AG04450 (cell line): ENCODE results near the gene RRP1B. TPM values are rescaled to one million over a fixed set of nuclear protein-coding genes. Genes with fewer than 3 reads are reported as not detected.
"Not testable (repeated sequence)": the region's sequence is repeated elsewhere in the genome, so short reads cannot be mapped to it uniquely, and the experiment has no call there.

Experiments
- CTCF ChIA-PET: fragments of 300-600, 350-600 bp; formaldehyde crosslinking; extraction: SDS; loops from one replicate; lab custom pipeline; 2022; ENCODE audit warnings: antibody characterized with exemption, inconsistent platforms; lab: Charles Lee
- POLR2A ChIA-PET: fragments of 350-600 bp; formaldehyde crosslinking; extraction: SDS; loops from one replicate; lab custom pipeline; 2021; ENCODE audit warnings: antibody characterized with exemption, inconsistent platforms; lab: Yijun Ruan, JAX
- DNase-seq: peaks from one replicate; pipeline ENCODE4 v3.0.0-alpha.2; 2011; ENCODE audit warnings: low read depth, low spot score
- H3K27ac ChIP-seq: one replicate; pipeline ENCODE4 v1.5.1; 2012; ENCODE audit warnings: low read depth, low read length, control low read depth
- H3K27me3 ChIP-seq: one replicate; pipeline ENCODE4 v1.6.0; 2012; ENCODE audit warnings: low read length; ENCODE audit not compliant: control insufficient read depth, insufficient read depth
- H3K4me3 ChIP-seq: 2 replicates; pipeline ENCODE4 v1.5.1; 2011; ENCODE audit warnings: mild to moderate bottlenecking, low read depth, low read length, control low read depth
- H3K9me3 ChIP-seq: 2 replicates; pipeline ENCODE4 v1.5.1; 2012; ENCODE audit warnings: low read length; ENCODE audit not compliant: control insufficient read depth, insufficient read depth
- polyA plus RNA-seq: library from polyadenylated mRNA; depleted of rRNA; stranded (reverse); fragments of >200 nt; gene quantifications from 2 replicates; pipeline ENCODE4 v1.2.3, GENCODE V29; 2011
- TF ChIP-seq, protein P1 (sequence below): IDR thresholded peaks from 2 replicates; pipeline ENCODE4 v1.5.1; 2011; ENCODE audit warnings: low read depth, low read length, control low read depth, inconsistent platforms

RRP1B gene
- polyA plus RNA-seq, 1 experiment = 17.4 TPM

DNA sequence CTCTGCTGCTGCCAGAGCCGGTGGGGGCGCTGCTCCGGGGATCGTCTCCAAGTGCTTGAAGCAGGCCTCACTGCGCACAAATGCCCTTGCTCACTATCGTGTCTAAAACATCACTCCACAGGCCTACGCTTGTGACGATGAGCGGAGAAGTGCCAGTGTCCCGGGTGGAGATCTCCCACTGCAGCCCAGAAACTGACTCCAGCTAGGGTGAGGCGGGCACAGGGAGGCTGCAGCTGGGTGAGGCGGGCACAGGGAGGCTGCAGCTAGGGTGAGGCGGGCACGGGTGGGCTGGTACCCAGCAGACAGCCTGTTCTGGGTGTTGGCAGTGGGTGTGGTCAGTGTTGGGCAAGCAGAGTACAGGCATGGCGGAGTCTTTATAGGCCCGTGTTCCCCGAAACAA lies 36.9 kb downstream of the RRP1B start:
- CTCF ChIA-PET = no interaction called here
- TF ChIP-seq, protein P1, sequence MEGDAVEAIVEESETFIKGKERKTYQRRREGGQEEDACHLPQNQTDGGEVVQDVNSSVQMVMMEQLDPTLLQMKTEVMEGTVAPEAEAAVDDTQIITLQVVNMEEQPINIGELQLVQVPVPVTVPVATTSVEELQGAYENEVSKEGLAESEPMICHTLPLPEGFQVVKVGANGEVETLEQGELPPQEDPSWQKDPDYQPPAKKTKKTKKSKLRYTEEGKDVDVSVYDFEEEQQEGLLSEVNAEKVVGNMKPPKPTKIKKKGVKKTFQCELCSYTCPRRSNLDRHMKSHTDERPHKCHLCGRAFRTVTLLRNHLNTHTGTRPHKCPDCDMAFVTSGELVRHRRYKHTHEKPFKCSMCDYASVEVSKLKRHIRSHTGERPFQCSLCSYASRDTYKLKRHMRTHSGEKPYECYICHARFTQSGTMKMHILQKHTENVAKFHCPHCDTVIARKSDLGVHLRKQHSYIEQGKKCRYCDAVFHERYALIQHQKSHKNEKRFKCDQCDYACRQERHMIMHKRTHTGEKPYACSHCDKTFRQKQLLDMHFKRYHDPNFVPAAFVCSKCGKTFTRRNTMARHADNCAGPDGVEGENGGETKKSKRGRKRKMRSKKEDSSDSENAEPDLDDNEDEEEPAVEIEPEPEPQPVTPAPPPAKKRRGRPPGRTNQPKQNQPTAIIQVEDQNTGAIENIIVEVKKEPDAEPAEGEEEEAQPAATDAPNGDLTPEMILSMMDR = no peak
- POLR2A ChIA-PET = no interaction called here
- H3K27ac ChIP-seq = no peak overlapping the region
- no peak for DNase-seq
- no peak overlapping the region for H3K4me3 ChIP-seq
- H3K9me3 ChIP-seq = peaks cover 8% of the 10 kb centered on the region; the same call in 1 of the 2 replicates
- no peaks in the 10 kb centered on the region for H3K27me3 ChIP-seq

DNA sequence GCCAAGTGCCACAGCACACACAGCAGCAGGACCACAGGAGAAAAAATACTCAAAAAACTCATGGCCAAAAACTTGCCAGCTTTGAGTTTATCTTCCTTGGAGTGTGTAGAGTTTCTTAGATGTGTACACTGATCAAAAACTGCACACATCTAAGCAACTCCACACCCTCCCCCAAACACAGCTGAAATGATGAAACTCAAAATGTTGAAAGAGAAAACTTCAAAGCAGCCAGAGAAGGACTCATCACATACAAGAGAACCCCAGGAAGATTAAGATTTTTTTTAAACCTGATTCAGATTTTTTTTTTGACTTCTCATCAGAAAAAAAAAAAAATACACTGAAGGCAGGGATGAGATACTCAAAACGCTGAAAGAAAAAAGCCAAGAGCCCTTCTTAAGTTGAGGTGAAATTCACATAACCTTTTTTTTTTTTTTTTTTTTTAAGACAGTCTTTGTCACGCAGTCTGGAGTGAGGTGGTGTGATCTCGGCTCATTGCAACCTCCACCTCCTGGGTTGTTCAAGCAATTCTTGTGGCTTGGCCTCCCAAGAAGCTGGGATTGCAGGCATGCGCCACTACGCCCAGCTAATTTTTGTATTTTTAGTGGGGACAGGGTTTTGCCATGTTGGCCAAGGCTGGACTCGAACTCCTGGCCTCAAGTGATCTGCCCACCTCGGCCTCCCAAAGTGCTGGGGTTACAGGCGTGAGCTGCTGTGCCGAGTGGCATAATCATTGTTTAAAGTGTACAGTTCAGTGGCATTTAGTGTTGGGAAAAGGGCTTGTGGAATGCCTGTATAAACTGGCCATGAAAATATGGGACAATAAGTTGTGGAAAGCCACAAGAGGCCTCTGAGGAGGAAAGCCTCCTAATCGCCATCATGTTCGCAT lies 38.6 kb downstream of the RRP1B start:
- DNase-seq = no peak
- no peak overlapping the region for H3K27ac ChIP-seq
- no peak overlapping the region for H3K4me3 ChIP-seq
- TF ChIP-seq, protein P1 = no peak
- no peaks in the 10 kb centered on the region for H3K27me3 ChIP-seq
- ChIA-PET POLR2A (no interaction called here), CTCF (no interaction called here)
- H3K9me3 ChIP-seq = peaks cover 8% of the 10 kb centered on the region; the same call in 1 of the 2 replicates

DNA sequence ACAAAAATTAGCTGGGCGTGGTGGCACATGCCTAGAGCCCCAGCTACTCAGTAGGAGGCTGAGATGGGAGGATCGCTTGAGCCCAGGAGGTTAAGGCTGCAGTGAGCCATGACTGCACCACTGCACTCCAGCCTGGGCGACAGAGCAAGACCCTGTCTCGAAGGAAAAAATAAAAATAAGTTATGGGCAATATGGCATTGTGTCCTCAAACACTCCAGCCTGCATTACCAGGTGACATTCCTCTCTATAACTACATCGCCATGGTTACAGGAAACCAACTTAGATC lies 40.1 kb downstream of the RRP1B start:
- H3K4me3 ChIP-seq, H3K9me3 ChIP-seq, DNase-seq, H3K27ac ChIP-seq, CTCF ChIA-PET, H3K27me3 ChIP-seq, POLR2A ChIA-PET: not testable (repeated sequence)

DNA sequence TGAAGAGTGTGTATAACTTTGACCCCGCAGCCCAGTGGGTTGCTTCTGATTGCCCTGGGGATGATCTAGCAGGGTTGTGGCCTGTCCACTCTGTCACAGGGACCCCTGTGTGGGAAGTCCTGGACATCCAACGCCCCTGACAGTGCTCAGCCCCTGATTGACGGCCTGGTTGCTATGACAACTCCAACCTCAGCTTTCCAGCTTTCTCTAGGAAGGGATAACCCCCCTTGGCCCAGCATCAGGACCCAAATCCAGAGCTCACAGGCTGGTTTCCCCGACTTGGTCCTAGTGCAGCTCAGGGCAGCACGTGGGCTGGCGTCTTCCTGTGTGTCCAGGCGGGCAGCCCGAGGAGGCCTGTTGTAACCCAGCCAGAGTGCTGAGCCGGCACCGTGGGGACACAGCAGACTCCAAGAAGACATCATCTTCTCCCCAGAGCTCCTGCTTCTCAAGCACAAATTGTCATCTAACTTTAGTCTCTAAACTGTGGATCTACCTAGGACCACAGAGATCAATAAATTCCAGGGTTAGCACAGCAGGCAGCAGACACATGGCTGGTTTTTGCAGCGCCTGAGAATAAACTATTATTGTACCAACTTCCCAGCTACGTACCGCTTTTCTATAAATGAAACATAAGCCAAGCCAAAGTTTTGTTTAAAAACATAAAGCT lies 40.7 kb downstream of the RRP1B start:
- DNase-seq = no peak
- H3K9me3 ChIP-seq = peaks cover 8% of the 10 kb centered on the region; the same call in 1 of the 2 replicates
- TF ChIP-seq, protein P1 = no peak
- ChIA-PET POLR2A (interaction anchor here (0.6 kb wide), 1 partner anchor 114 kb away, joined by 3 read pairs; no protein-coding TSS in a partner anchor), CTCF (no interaction called here)
- H3K4me3 ChIP-seq = no peak overlapping the region
- no peak overlapping the region for H3K27ac ChIP-seq
- H3K27me3 ChIP-seq = no peaks in the 10 kb centered on the region

DNA sequence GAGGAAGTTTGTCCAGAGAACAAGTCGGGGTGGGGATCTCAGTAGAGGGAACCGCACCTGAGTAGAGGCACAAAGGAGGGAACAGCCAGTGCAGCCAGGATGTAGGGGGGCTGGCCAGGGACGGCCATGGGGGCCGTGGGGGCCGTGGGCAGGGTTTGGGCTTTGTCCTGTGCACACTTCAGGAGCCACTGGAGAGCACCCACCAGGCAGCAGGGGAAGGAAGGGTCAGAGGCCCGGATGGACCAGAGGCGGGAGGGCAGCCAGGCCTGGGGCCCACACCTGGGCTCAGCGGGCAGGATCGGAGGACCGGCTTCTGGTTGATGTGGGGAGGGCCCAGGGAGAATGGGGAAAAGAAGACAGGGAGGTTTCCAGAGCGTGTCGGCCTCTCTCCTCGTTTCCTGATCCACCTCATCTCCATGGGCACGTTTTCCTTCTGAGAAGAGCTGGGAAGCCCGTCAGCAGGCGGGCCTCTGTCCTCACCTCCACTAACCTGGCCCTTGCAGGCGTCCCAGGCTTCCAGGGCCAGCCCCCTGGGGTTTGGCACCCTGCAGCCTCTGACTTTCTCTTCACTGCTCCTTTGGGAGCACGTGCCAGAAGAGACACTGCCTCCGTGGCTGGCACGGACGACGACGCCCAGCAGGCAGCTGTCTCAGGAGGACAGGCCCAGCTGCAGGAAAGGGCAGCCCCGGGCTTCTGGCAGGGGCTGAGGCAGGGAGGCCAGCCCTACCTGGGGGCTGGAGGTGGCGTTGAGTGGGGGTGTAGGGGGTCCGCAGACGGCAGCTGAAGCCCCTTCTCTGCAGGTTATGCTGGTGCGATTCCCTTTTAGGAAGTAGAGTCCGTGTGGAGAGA lies 42.8 kb downstream of the RRP1B start:
- no peak overlapping the region for H3K27ac ChIP-seq
- no peak overlapping the region for H3K4me3 ChIP-seq
- CTCF ChIA-PET = no interaction called here
- POLR2A ChIA-PET = no interaction called here
- TF ChIP-seq, protein P1 = no peak
- no peaks in the 10 kb centered on the region for H3K27me3 ChIP-seq
- peaks cover 8% of the 10 kb centered on the region; the same call in 1 of the 2 replicates for H3K9me3 ChIP-seq
- no peak for DNase-seq
